ENCODE results near the gene BMI1. TPM values are rescaled to one million over a fixed set of nuclear protein-coding genes. Genes with fewer than 3 reads are reported as not detected.

The BMI1 gene
- total RNA-seq, 2 experiments from 2014 or later = 45.9 to 74.6 TPM

DNA sequence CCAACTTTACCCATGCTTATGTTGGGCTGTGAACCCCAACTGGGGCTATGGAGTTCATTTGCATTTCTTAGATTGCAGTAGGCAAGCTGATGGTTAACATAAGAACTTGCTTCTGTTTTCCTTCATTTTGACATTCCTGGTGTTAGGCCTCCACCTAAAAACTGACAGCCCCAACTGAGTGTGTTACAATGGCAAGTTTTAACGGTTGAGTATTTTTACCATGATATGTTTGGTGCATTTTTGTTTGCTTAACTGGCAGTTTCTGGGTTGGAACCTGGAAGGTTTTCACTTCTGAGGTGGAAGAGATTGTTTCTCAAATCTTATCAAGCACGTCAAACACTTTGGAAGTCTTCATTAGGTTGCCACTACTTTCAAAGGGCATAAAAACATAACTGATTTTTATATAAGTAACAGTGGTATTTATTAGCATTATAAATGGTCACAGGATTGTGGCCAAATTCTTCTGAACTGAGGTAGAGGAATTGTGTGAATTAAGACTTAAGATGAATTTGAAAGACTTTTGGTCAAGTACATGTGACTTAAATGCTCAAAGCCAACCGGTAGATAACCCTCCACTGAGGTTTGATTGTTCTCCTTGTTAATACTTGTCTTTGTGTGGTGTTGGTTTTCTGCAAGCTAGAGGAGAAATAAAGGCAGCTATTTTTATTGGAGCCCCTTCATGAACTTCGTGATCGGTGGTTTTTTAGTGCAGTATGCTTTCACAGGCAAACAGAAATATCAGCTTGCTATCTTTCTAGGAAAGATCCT lies 2.8 kb downstream of the BMI1 start:
- Mint-ChIP-seq H3K9me3 (ENCODE audit: low read depth) (no peaks in the 10 kb centered on the region), H3K4me3 (peak overlapping the region; percentile 79), H3K27me3 (peaks cover 40% of the 10 kb centered on the region), H3K36me3 (peaks cover 28% of the 10 kb centered on the region), H3K27ac (no peak overlapping the region), H3K4me1 (peaks cover 50% of the 10 kb centered on the region)
- CTCF ChIA-PET = interaction anchor here (1.1 to 2.5 kb wide), 3 partner anchors 16 to 162 kb away, joined by 3 to 7 read pairs (median 3); no protein-coding TSS in a partner anchor
- DNase-seq (no peak), ATAC-seq (no peak)

DNA sequence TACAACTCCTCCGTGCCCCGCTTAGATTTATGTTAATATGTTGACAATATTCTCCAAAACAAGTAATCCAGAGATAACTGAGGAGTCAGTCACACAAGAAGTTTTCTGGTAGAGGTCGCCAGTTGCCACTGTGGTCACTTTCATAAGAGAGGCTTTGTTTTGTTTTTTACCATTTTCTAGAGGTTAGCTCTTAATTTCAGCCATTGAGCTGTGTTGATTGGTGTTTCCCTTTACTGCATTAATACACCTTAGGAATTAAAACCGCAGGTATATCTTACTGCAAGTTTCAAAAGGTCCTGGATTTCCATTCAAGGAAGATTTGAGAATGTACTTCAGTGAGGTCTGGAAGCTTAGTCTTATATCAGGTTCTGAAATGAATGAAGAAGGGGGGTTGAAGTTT lies 3.5 kb downstream of the BMI1 start:
- CTCF ChIA-PET = interaction anchor here (1.1 to 1.5 kb wide), 2 partner anchors 15 to 161 kb away, joined by 3 read pairs; no protein-coding TSS in a partner anchor

DNA sequence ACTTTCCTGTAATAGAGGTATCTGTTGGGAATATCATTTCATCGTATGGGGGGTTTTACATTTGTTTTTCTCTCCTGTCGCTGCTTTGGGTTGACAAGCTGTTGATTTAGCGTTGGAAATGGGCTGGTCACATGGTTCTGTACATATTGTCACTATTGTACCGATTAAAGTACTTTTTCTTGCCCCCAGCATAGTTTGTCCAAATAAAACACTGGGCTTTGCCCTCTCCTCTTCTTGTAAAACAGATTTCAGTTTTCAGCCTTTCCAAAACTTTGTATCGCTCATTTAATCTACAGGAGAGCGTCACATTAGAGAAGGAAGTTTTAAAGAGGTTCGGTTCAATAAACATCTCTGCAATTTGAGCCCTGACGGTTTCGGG lies 4.0 kb downstream of the BMI1 start:
- H3K27me3 Mint-ChIP-seq = peaks cover 37% of the 10 kb centered on the region
- CTCF ChIA-PET = interaction anchor here (1.1 to 1.5 kb wide), 2 partner anchors 15 to 161 kb away, joined by 3 read pairs; no protein-coding TSS in a partner anchor
- no peaks in the 10 kb centered on the region for H3K9me3 Mint-ChIP-seq (ENCODE audit: low read depth)
- peaks cover 34% of the 10 kb centered on the region for H3K36me3 Mint-ChIP-seq
- no peak for ATAC-seq
- DNase-seq = no peak
- peak overlapping the region; percentile 48 for H3K27ac Mint-ChIP-seq
- peaks cover 42% of the 10 kb centered on the region for H3K4me1 Mint-ChIP-seq
- peak overlapping the region; percentile 79 for H3K4me3 Mint-ChIP-seq

More for the DNA sequence above, 3.5 kb downstream of the BMI1 start:
- H3K4me3 Mint-ChIP-seq = peak overlapping the region; percentile 79
- peaks cover 47% of the 10 kb centered on the region for H3K4me1 Mint-ChIP-seq
- H3K36me3 Mint-ChIP-seq = peaks cover 30% of the 10 kb centered on the region
- no peak for DNase-seq
- no peaks in the 10 kb centered on the region for H3K9me3 Mint-ChIP-seq (ENCODE audit: low read depth)
- no peak for ATAC-seq
- no peak overlapping the region for H3K27ac Mint-ChIP-seq
- H3K27me3 Mint-ChIP-seq = peaks cover 40% of the 10 kb centered on the region

DNA sequence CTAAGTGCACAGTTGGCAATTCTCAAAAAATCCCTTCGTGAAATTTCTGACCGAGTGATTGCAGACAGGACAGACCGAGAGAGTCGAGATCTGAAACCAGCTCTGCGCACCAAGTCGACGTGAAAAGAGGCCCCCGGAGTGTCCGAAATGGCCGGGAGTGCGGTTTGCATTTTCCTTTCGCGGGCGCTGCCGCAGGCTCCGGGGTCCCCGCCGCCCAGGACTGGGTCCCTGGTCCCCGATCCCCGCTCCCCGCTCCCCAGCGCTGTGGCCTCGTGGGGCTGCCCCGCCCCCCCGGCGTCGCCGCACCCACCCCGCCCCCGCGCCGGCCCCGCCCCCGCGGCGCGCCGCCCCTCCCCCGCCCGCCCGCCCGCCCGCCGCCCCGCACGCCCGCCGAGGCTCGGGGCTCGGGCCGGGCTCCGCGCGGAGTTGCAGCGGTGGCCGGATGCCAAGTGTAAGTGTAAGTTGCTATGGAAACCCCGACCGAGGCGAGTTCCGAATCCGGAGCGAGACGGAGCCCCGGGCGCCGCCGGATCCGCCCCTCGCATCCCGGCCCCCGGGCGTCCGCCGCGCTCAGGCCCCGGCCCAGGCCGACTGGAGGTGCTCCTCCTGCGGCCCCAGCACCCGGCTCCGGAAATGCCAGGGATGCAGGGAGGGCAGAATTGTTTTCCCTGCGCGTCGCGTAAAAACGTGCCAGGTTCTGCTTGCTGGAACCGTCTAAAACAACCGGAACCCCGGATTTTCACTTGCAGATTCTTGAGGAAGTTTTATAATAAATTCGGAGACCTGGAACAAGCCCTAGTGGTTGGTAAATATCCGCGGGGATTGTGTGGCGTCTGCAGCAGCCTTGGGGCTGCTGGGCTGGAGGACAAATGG lies 4.6 kb downstream of the BMI1 start:
- Mint-ChIP-seq H3K36me3 (peaks cover 32% of the 10 kb centered on the region), H3K27me3 (peaks cover 33% of the 10 kb centered on the region), H3K4me1 (peaks cover 39% of the 10 kb centered on the region), H3K4me3 (peak overlapping the region; percentile 79), H3K27ac (peak overlapping the region; percentile 48), H3K9me3 (ENCODE audit: low read depth) (no peaks in the 10 kb centered on the region)
- peak; percentile 58 for ATAC-seq
- DNase-seq = peak; percentile 80
- CTCF ChIA-PET = interaction anchor here (1.1 to 1.5 kb wide), 2 partner anchors 14 to 160 kb away, joined by 3 read pairs; no protein-coding TSS in a partner anchor

DNA sequence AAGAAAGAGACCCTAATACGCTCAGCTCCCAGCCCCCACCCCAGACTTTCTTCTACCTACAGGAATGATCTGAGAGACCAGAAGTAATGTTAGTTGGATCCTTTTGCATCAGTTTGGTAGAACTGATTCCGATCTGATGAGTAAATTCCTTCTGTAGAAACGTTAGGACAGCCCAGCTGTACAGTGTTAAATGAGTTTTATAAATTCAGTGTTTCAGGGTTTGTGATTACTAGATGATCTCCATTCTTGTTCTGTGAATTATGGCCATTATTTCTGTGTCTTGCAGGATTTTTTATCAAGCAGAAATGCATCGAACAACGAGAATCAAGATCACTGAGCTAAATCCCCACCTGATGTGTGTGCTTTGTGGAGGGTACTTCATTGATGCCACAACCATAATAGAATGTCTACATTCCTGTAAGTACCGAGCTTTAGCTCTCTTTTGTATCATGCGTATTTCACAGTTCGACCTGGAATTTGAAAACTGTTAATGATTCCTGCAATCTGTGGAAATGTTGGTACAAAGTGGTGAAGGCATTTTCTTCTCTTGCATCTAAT lies 5.3 kb downstream of the BMI1 start:
- Mint-ChIP-seq H3K9me3 (ENCODE audit: low read depth) (no peaks in the 10 kb centered on the region), H3K27ac (peak overlapping the region; percentile 43), H3K4me3 (peak overlapping the region; percentile 73), H3K36me3 (peaks cover 35% of the 10 kb centered on the region), H3K27me3 (peaks cover 33% of the 10 kb centered on the region), H3K4me1 (peaks cover 39% of the 10 kb centered on the region)
- ATAC-seq = no peak
- DNase-seq = no peak
- CTCF ChIA-PET = interaction anchor here (0.8 kb wide), 1 partner anchor 10 kb away, joined by 4 read pairs; the partner anchor contains the start of gene COMMD3

DNA sequence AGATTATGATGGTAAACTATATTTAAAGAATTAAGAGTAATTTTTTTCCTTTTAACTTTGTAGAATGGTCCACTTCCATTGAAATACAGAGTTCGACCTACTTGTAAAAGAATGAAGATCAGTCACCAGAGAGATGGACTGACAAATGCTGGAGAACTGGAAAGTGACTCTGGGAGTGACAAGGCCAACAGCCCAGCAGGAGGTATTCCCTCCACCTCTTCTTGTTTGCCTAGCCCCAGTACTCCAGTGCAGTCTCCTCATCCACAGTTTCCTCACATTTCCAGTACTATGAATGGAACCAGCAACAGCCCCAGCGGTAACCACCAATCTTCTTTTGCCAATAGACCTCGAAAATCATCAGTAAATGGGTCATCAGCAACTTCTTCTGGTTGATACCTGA lies 8.3 kb downstream of the BMI1 start:
- CTCF ChIA-PET = no interaction called here
- ATAC-seq = no peak
- H3K9me3 Mint-ChIP-seq (ENCODE audit: low read depth) = peaks cover 4% of the 10 kb centered on the region
- H3K4me3 Mint-ChIP-seq = no peak overlapping the region
- peaks cover 38% of the 10 kb centered on the region for H3K4me1 Mint-ChIP-seq
- peaks cover 22% of the 10 kb centered on the region for H3K27me3 Mint-ChIP-seq
- H3K36me3 Mint-ChIP-seq = peaks cover 38% of the 10 kb centered on the region
- H3K27ac Mint-ChIP-seq = no peak overlapping the region
- no peak for DNase-seq

DNA sequence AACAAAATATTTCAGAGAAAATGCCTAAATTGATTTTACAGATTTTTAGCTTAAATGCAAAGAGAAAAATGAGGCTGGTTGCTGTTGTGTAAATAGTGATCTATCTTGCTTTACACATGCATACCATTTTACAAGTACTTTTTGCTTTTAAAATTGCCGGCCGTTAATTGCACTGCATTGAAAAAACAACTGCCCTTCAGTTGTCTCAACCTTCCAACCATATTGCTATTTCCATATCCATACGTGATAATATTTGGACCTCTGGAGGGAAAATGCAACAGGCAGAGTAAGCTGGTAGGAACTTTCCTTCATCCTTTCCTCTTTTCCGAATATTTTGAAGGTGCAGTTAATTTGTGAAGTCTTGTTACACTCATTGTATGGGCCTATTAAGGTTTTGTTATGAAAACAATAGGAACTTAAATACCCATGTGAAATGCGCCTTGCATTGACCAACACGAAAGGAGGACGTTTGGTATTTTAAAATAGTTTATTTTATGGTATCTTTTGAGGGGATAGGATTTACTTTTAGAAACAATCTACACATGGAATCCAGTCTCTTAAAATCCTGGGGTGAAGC lies 11.3 kb downstream of the BMI1 start:
- CTCF ChIA-PET = no interaction called here
- H3K4me3 Mint-ChIP-seq = peak overlapping the region; percentile 72

DNA sequence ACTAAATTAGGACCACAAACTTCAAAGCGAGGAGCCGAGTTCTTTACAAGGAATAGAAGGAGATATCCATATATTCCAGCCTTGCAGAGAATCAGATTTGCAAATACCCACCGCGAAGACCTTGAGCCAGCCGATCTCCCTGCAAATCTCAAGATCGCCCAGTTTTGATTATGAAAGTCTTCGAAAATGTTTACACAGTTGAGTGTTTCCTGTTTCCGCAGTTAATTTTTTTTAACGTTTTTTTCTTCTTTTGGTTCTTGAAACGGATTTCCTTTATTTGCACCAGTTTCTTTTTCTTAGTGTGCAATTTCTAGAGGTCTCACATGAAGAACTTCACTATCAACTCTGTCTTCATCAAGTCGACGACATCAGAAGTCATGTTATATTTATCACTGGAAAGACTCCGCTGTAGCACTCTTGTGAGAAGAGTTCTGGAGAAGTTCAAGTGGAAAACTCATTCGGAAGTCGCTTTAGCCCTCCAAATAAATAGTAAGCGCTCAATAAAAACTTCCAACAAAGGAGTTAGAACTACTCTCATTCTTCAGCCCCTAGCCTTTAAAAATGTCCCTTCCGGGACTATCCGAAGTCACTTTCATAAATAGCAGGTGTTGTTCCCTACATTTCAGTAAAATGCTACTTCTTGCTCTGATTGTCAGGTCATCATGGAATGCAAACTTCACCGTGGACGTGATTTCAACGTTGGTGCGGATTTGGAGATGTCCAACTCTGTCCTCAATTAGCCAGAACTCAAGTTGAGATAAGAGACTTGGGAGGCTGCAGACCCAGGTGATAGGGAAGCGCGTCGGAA lies 12.5 kb downstream of the BMI1 start:
- peak; percentile 14 for ATAC-seq
- CTCF ChIA-PET = no interaction called here
- peak overlapping the region; percentile 72 for H3K4me3 Mint-ChIP-seq
- peaks cover 37% of the 10 kb centered on the region for H3K27me3 Mint-ChIP-seq
- H3K36me3 Mint-ChIP-seq = peaks cover 31% of the 10 kb centered on the region
- no peak for DNase-seq
- peaks cover 37% of the 10 kb centered on the region for H3K4me1 Mint-ChIP-seq
- peak overlapping the region; percentile 82 for H3K27ac Mint-ChIP-seq
- H3K9me3 Mint-ChIP-seq (ENCODE audit: low read depth) = peaks cover 4% of the 10 kb centered on the region

More for the DNA sequence above, 11.3 kb downstream of the BMI1 start:
- DNase-seq = no peak
- H3K27ac Mint-ChIP-seq = peak overlapping the region; percentile 82
- peaks cover 33% of the 10 kb centered on the region for H3K36me3 Mint-ChIP-seq
- ATAC-seq = no peak
- peaks cover 4% of the 10 kb centered on the region for H3K9me3 Mint-ChIP-seq (ENCODE audit: low read depth)
- peaks cover 34% of the 10 kb centered on the region for H3K4me1 Mint-ChIP-seq
- peaks cover 25% of the 10 kb centered on the region for H3K27me3 Mint-ChIP-seq

DNA sequence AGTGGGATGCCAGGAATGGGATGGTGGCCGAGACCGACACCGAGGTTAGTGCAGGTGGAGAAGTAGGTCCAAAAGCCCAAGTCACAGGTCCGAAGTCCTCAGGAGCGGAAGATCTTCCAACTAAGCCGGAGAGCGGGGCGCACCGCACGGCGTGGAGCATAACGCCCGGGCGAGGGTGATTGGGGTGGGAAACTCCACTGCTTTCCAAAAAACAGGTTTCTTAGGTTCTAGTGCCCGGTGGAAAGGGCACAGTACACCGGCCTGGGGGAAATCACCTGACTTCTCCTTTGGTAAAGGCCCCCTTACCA lies 13.0 kb downstream of the BMI1 start:
- H3K4me1 Mint-ChIP-seq = peaks cover 40% of the 10 kb centered on the region
- H3K9me3 Mint-ChIP-seq (ENCODE audit: low read depth) = peaks cover 4% of the 10 kb centered on the region
- peak overlapping the region; percentile 72 for H3K4me3 Mint-ChIP-seq
- no peak overlapping the region for H3K27ac Mint-ChIP-seq
- DNase-seq (no peak), ATAC-seq (no peak)
- peaks cover 31% of the 10 kb centered on the region for H3K36me3 Mint-ChIP-seq
- CTCF ChIA-PET = no interaction called here
- H3K27me3 Mint-ChIP-seq = peaks cover 42% of the 10 kb centered on the region

DNA sequence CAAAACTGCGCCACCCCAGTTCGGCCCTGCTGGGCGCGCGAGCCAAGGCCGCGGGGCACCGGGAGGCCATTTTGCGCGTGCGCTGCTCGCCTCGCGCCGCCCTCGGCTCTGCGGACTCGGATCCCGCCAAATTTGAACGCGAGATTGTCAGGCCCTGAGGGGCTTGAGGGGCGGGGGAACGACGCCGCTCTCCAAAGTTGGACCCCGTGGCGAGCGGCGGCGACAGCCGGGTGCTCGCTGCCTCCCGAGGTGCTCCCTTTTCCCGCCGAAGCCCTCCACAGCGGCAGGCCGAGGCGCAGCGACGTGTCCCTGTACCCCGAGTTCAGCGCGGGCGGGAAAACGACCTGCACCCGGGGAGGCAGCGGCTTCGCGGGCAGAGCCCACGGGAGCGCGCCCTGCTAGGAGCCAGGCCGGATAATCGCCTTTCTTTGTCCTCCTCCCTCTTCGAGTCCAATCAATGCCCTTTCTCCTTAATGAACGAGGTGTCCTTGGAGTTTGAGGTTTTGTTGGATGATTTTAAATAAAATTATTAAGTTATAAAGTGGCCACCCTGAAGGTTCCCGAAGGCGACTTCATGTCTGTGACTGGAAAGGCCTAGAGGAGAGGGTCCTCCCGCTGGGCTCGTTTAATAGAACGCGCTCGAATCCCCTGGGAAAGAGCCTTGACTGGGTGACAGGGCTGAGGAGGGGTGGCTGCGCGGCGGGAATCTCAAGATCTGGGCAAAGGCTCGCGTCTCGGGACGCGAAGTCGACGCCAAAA lies 13.7 kb downstream of the BMI1 start:
- Mint-ChIP-seq H3K27me3 (peaks cover 45% of the 10 kb centered on the region), H3K4me1 (peaks cover 47% of the 10 kb centered on the region)

DNA sequence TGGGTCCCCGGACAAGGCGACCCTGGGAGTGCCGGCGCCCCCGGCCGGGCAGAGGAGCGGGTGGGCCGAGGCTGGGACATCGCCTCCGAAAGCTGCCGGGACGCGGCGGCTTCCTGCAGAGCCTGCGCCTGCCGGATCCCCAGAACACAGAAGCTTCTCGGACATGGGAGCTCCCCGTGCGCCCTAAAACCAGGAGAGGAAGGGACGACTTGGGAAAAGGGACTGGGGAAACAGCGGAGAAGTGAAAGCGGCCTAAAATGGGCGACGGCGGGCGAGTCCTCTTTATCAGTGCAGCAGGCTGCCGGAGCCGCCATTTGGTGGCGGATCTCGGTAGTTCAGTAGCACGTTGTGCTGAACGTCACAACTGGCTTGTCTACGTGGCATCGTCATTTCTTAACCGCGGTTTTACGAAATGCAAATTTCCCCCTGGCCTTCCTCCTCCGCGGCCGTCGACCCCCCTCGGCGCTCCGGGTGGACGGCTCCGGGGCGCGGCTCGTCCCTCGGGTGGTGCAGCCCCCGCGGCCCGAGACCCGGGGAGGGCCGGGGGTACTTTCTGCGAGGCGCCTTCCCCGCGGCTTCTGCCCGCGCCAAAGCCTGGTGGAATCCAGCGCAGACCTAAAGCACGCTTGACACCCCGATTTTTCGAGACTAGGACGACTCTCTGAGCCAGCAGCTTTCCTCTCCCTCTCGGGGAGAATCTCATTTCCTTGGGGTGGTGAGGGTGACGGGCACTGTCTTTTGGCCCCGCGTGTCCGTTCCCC lies 14.5 kb downstream of the BMI1 start:
- CTCF ChIA-PET = interaction anchor here (0.9 to 1.8 kb wide), 2 partner anchors 12 to 19 kb away, joined by 3 to 5 read pairs; partner anchors contain the start of gene COMMD3
- H3K36me3 Mint-ChIP-seq = peaks cover 20% of the 10 kb centered on the region
- peaks cover 52% of the 10 kb centered on the region for H3K4me1 Mint-ChIP-seq
- H3K4me3 Mint-ChIP-seq = peak overlapping the region; percentile 72
- peak; percentile 67 for ATAC-seq
- peaks cover 4% of the 10 kb centered on the region for H3K9me3 Mint-ChIP-seq (ENCODE audit: low read depth)
- H3K27ac Mint-ChIP-seq = peak overlapping the region; percentile 79
- peaks cover 49% of the 10 kb centered on the region for H3K27me3 Mint-ChIP-seq
- peak; percentile 84 for DNase-seq

More for the DNA sequence above, 13.7 kb downstream of the BMI1 start:
- DNase-seq = no peak
- CTCF ChIA-PET = interaction anchor here (0.9 to 1.8 kb wide), 2 partner anchors 13 to 18 kb away, joined by 3 to 5 read pairs; partner anchors contain the start of gene COMMD3
- ATAC-seq = peak; percentile 1
- Mint-ChIP-seq H3K27ac (peak overlapping the region; percentile 79), H3K36me3 (peaks cover 25% of the 10 kb centered on the region), H3K4me3 (peak overlapping the region; percentile 72), H3K9me3 (ENCODE audit: low read depth) (peaks cover 4% of the 10 kb centered on the region)

All from activated CD8-positive, alpha-beta memory T cell treated with anti-CD3 and anti-CD28 coated beads, Interleukin-2, amount 10 ng/mL, durations not matched to agents 7 days and 5 days (primary cell).